Measurements from ENCODE around the gene NKAIN4. TPM values are rescaled to one million over a fixed set of nuclear protein-coding genes. Genes with fewer than 3 reads are reported as not detected.

NKAIN4 gene
- total RNA-seq, 1 experiment from 2014 or later: 12.9 TPM

GRCh38 chr20:63288581-63289251, 34.5 kb upstream of the NKAIN4 start:
- DNase-seq (ENCODE audit: low read depth): no peak

GRCh38 chr20:63287697-63288580, 33.7 kb upstream of the NKAIN4 start:
- no peak for DNase-seq (ENCODE audit: low read depth)

GRCh38 chr20:63286781-63287696, 32.8 kb upstream of the NKAIN4 start:
- no peak for DNase-seq (ENCODE audit: low read depth)

- no peak for DNase-seq (ENCODE audit: low read depth)
Measured at GRCh38 chr20:63285636-63286615, 31.7 kb upstream of the NKAIN4 start.

- no peak for DNase-seq (ENCODE audit: low read depth)
Measured at GRCh38 chr20:63284981-63285524, 30.8 kb upstream of the NKAIN4 start.

GRCh38 chr20:63284544-63284949, 30.3 kb upstream of the NKAIN4 start:
- DNase-seq (ENCODE audit: low read depth): no peak

- no peak for DNase-seq (ENCODE audit: low read depth)
Measured at GRCh38 chr20:63284083-63284440, 29.8 kb upstream of the NKAIN4 start.

GRCh38 chr20:63283397-63284082, 29.3 kb upstream of the NKAIN4 start:
- no peak for DNase-seq (ENCODE audit: low read depth)

- no peak for DNase-seq (ENCODE audit: low read depth)
Measured at GRCh38 chr20:63282946-63283345, 28.7 kb upstream of the NKAIN4 start.

GRCh38 chr20:63281742-63282665, 27.7 kb upstream of the NKAIN4 start:
- no peak for DNase-seq (ENCODE audit: low read depth)

GRCh38 chr20:63280929-63281545, 26.8 kb upstream of the NKAIN4 start:
- DNase-seq (ENCODE audit: low read depth): no peak

GRCh38 chr20:63280371-63280770, 26.1 kb upstream of the NKAIN4 start:
- DNase-seq (ENCODE audit: low read depth): no peak

GRCh38 chr20:63279931-63280330, 25.7 kb upstream of the NKAIN4 start:
- no peak for DNase-seq (ENCODE audit: low read depth)

GRCh38 chr20:63278661-63279060, 24.4 kb upstream of the NKAIN4 start:
- no peak for DNase-seq (ENCODE audit: low read depth)

- no peak for DNase-seq (ENCODE audit: low read depth)
Measured at GRCh38 chr20:63277466-63278272, 23.4 kb upstream of the NKAIN4 start.

- no peak for DNase-seq (ENCODE audit: low read depth)
Measured at GRCh38 chr20:63276956-63277355, 22.7 kb upstream of the NKAIN4 start.

- DNase-seq (ENCODE audit: low read depth): no peak
Measured at GRCh38 chr20:63275825-63276224, 21.6 kb upstream of the NKAIN4 start.
